ENCODE data around the gene LIN7B.
"Not testable (repeated sequence)": the region's sequence is repeated elsewhere in the genome, so short reads cannot be mapped to it uniquely, and the experiment has no call there.

Gene LIN7B

GRCh38 chr19:49119411-49120324, 5.5 kb downstream of the LIN7B start, which contains the start of gene PPFIA3:
PPFIA3 (plus strand) TSS chr19:49119544; CDS start chr19:49127874, 8,330 bp downstream.
- peak; percentile 32 for DNase-seq (ENCODE audit: low read depth)

GRCh38 chr19:49120325-49120683, 6.1 kb downstream of the LIN7B start:
- DNase-seq (ENCODE audit: low read depth), result no peak

- no peak for DNase-seq (ENCODE audit: low read depth)
These were observed 6.7 kb downstream of the LIN7B start for GRCh38 chr19:49120868-49121267.

GRCh38 chr19:49121841-49122240, 7.7 kb downstream of the LIN7B start:
- DNase-seq (ENCODE audit: low read depth), result not testable (repeated sequence)

DNA sequence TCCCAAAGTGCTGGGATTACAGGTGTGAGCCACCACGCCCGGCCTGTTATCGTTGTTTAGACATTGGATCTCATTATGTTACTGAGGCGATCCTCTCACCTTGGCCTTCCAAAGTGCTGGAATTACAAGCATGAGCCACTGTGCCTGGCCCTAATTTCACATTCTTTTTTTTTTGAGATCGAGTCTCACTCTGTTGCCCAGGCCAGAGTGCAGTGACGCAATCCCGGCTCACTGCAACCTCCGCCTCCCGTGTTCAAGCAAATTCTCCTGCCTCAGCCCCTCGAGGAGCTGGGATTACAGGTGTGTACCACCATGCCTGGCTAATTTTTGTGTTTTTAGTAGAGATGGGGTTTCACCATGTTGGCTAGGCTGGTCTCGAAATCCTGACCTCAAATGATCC, 9.1 kb downstream of the LIN7B start:
- DNase-seq (ENCODE audit: low read depth), result not testable (repeated sequence)

DNA sequence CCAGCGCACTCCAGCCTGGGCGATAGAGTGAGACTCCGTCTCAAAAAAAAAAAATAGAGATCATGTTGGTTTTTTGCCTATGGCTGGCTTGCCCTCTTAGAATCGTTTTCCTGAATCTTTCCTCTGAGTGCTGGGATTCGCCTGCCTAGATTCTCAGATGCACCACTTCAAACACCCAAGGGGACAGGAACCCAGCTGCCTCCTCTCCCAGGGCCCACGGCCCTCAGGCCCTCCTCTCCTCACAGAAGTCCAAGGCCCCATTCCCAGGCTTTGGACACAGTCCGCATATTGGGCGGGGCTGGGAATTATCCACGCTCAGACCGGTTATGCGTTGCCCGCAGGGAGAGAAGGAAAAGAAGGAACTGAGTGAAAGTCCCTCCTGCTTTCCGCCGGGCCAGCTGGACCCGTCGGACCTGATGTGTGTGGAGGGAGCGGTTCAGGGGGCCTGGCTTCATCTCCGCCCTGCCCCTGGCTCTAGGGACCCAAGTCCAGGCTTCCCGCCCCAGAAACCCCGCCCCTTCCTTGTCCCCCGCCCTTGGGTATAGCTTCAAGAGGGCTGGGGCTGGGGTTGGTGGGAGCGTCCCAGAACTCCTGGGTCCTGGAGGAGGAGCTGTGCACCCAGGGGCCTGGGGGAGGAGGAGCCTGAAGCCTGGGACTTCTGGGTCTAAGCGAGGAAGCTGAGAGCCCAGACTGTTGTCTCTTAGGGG, 11.0 kb downstream of the LIN7B start:
- no peak for DNase-seq (ENCODE audit: low read depth)

- no peak for DNase-seq (ENCODE audit: low read depth)
These were observed 12.4 kb downstream of the LIN7B start for GRCh38 chr19:49126575-49126974.

DNA sequence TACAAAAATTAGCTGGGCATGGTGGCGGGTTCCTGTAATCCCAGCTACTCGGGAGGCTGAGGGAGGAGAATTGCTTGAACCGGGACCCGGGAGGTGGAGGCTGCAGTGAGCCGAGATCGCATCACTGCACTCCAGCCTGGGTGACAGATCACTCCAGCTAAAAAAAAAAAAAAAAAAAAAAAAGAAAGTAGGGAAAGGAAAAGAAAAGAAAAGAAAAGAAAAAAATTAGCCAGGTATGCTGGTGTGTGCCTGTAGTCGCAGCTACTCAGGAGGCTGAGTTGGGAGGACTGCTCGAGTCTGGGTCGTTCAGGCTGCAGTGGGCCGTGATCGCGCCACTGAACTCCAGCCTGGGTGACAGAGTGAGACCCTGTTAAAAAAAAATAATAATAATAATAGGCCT, 13.1 kb downstream of the LIN7B start:
- not testable (repeated sequence) for DNase-seq (ENCODE audit: low read depth)

DNA sequence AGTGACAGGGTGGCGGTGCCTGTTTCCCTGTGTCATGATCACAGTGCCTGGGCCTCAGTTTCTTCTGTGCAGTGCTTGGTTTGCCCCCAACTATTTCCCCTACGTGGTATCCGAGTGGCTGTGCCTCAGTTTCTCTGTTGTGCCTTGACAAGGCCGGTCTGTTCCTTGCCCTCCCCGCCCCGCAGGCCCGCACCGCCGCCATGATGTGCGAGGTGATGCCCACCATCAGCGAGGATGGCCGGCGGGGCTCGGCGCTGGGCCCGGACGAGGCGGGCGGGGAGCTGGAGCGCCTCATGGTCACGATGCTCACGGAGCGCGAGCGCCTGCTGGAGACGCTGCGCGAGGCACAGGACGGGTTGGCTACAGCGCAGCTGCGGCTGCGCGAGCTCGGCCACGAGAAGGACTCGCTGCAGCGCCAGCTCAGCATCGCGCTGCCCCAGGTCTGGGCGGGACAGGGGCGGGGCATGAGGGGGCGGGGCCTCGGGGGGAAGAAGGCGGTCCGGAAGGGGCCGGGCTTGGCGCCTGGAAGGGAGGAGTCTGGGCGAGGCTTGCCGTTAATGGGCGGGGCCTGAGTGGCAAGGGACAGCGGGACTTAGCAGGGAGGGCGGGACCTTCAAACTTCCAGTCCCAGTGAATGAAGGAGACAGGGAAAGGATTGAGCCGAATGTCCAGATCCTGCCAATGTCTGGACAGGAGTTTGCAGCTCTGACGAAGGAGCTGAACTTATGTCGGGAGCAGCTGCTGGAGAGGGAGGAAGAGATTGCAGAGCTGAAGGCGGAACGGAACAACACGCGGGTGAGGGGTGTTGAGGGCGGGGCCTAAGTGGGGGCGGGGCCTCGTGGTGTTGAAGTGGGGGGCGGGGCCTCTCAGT, 13.7 kb downstream of the LIN7B start:
- peak; percentile 93 for DNase-seq (ENCODE audit: low read depth)

DNA sequence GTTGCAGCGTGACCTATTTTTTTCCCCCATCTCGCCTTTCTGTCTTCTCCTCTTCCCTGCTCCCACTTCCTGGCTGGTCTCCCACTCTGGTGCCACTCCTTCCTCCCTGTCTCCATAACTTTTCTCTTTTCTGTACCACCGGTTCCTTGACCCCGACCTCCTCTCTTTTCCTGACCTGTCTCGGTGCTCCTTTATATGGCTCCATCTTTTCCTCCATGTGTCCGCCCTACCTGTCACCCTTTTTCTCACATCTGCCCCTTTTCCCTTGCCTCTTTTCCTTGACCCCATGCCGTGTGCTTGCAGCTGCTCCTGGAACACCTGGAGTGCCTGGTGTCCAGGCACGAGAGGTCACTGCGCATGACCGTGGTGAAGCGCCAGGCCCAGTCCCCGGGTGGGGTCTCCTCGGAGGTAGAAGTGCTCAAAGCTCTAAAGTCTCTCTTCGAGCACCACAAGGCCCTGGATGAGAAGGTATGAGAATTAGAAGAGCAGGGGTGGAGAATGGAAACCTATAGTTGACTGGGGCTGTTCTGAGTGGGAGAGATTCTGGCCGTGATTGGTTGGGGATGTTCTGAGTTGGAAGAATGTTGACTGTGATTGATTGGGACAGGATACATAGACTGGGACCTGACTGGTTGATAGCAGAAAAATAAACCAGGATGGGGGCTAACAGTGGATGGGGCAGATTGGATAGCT, 14.5 kb downstream of the LIN7B start:
- DNase-seq (ENCODE audit: low read depth), result no peak

DNA sequence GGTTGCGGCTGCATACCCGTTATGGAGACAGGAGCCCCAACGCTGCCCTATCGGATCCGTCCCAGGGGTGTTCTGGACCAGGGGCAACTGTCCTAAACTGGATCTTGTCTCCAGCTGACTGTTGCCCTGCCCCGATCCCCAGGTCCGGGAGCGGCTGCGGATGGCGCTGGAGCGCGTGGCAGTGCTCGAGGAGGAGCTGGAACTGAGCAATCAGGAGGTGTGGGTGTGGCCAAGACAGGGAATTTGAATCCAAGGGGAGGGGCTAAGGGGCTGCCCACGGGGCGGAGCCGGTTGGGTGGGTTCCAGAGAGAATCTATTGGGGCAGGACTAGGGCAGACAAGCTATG, 15.0 kb downstream of the LIN7B start:
- DNase-seq (ENCODE audit: low read depth), result no peak

- DNase-seq (ENCODE audit: low read depth), result no peak
These were observed 16.2 kb downstream of the LIN7B start for GRCh38 chr19:49130325-49130724.

- no peak for DNase-seq (ENCODE audit: low read depth)
These were observed 18.9 kb downstream of the LIN7B start for GRCh38 chr19:49132974-49133609.

- no peak for DNase-seq (ENCODE audit: low read depth)
These were observed 19.7 kb downstream of the LIN7B start for GRCh38 chr19:49133621-49134454.

DNA sequence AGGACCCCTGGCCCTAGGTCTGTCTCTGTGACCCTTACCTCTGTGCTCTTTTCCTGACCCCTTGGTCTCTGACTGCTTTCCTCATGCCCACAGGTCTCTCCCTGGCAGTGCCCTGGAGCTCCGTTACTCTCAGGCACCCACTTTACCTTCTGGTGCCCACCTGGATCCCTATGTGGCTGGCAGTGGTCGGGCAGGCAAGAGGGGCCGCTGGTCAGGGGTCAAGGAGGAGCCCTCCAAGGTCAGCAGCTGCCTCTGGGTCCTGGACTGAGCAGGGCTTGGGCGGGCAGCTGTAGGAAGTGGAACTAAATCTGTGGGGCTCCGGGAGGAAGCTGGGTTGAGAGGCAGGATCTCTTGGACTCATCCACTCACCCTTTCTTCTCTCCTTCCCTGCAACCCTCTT, 21.5 kb downstream of the LIN7B start:
- DNase-seq (ENCODE audit: low read depth), result no peak

- DNase-seq (ENCODE audit: low read depth), result no peak
These were observed 22.6 kb downstream of the LIN7B start for GRCh38 chr19:49136771-49137171.

DNA sequence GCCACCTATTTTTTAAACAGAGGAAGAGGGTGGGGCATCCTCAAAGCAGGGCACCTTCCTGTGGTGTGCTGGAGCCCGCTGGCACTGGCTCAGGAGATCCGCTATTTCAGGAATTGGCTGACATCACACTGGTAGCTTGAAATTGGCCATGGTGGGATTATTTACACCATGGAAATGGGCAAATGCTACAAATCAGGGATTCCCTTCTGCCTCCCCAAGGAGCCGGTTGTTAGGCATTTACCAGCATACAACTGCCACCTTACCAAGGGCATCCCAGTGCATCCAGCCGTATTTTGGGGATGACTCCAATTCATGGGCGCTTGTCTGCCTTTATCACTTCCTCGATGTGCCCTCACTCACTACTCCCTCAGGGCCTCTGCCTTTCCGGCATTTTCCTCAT, 26.8 kb downstream of the LIN7B start:
- no peak for DNase-seq (ENCODE audit: low read depth)

DNA sequence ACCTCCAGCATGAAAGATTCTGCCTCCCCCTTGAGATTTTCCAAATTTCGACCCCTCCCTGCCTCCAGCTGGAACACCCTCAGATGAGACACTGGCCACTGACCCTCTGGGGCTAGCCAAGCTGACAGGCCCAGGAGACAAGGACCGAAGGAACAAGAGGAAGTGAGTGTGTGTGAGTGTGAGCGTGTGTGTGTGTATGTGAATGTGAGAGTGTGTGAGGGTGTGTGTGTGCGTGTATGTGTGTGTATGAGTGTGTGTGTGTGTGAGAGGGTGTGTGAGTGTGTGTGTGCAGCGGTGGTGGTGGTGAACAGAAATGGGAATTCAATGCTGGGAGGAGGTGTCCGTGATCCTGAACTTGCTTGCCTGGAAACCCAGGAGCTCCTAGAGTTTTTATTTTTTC, 27.2 kb downstream of the LIN7B start:
- DNase-seq (ENCODE audit: low read depth), result no peak

DNA sequence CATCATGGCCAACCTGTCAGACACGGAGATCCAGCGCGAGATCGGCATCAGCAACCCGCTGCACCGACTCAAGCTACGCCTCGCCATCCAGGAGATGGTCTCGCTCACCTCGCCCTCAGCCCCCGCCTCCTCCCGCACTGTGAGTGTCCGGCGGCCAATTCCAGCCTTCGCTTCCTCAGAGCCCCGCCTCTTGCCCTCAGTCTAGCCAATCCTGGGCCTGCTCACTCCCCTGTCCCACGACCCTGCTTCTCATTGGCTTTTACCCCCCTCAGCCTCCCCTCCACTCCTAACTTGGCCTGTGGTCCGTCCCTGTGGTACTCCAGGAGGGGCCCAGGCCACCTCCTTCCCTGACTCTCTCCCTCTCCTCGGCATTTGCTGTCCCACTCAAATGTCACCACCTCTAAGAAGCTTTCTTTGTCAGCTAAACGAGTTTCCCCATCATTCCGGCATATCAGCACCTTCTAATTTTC, 28.7 kb downstream of the LIN7B start:
- DNase-seq (ENCODE audit: low read depth), result peak; percentile 84

Measured in stromal cell of bone marrow (primary cell).